GM21381 (cell line): ENCODE results near the gene GBA3.

ENCODE experiments used
- ATAC-seq: cut with Tn5 transposase; IDR thresholded peaks from one replicate; pipeline ENCODE4 v1.9.1; 2021; ENCODE audit warnings: mild to moderate bottlenecking, moderate library complexity; ENCODE audit not compliant: unreplicated experiment

GBA3 gene

DNA sequence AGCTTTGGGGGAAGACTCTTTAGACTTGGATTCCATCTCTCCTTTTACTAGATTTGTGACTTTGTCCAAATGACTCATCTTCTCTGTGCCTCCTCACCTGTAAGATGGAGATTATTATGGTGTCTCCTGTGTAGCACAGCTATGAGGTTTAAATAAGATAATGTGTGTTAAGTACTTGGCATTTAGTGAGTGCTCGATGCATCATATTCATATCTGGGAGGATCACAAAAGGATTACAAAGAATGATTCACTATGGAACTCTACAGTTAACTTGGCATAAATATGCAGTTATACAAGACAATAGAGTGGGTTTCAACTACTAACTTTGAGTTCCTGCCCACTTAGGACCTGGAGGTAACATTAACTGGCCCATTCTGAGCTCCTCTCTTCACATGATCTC lies 2.3 kb downstream of the GBA3 start:
- no peak for ATAC-seq

DNA sequence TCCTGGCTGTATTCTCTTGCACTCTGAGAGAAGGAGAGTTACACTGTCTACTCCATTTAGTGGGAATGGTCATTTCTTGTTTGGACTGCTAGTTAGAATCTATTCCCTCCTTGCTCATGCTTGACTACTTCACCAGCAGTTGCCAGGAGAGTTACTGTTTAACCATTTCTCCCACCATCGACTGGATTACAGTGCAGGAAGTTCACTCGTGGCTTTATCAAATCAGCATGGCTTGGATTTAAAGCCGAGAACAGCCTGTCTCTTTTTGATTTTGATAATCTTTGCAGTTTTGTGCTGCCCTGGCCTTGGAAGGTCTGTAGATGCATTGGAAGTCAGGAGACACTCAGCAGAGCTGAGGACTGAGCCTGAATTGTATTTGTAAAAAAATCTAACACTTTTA lies 3.2 kb downstream of the GBA3 start:
- ATAC-seq: no peak

DNA sequence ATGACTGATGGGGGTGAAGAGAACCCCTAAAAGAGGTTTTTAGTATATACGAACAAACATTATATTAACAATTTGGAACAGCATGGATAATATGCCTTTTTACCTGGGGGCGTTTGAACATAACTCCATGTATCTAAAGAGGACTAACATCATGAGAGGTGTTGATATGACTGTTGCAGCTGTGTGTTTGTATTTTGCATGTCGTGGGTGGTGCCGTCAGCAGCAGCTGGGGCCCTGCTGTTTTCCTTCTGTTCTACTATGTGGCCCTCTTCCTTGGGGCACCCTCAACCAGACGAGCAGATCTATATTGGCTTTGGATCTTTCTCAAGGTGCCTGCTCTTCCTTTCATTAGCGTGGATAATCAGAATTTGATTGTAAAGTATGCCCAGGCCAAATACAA lies 11.2 kb downstream of the GBA3 start:
- no peak for ATAC-seq

DNA sequence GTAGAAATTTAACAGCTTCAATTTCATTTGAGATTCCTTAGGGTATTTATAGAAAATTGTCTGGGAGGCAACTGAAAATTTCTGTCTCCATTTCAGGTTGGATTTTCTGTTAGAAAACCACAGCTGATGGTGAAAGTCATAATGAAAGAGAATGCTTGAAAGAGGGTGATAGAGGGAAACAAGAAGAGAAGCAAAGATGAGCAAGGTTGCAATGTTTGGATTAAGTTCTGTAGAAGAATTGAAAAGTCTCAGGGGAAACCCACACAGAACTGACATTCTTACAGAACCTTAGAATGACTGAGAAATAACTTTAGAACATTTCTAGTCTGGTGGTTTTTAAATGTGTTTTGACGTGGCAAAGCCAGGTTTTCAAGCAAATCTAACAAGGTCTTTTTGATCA lies 14.7 kb downstream of the GBA3 start:
- ATAC-seq: no peak

DNA sequence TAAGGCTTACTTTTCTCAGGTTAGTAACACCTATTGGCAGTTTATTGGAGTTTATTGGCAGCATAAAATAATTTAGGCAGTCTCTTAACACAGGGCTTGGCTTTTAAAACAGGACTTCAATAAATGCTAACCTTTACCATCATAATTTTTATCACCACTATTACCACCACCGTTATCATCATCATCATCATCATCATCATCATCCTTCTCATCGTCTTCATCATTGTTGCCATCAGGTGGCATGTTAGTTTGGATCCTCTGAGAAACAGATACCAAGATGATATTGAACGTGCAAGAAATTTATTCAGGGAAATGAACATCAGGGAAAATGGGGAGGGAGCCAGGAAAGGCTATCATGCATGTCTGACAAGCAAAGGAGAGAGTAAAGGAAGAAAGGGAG lies 16.2 kb downstream of the GBA3 start:
- ATAC-seq: no peak

DNA sequence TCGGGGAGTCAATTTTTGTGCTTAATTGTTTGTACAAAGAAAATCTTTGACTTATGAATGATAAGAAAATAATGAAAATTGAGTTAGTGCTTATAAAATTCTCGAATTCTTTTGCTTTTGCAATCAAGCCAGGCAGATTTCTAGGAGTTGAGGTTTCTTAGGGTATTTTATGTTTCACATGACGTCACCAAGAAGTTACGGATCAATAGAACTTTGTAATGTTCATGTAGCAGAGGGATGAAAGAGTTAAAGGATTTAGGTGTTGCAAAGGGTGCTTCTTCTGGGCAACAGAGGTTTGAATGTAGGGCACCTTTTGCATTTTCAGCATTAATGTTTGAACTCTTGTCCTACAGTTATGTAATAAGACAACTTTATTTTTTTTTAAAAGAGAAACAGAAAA lies 19.4 kb downstream of the GBA3 start:
- ATAC-seq: no peak

DNA sequence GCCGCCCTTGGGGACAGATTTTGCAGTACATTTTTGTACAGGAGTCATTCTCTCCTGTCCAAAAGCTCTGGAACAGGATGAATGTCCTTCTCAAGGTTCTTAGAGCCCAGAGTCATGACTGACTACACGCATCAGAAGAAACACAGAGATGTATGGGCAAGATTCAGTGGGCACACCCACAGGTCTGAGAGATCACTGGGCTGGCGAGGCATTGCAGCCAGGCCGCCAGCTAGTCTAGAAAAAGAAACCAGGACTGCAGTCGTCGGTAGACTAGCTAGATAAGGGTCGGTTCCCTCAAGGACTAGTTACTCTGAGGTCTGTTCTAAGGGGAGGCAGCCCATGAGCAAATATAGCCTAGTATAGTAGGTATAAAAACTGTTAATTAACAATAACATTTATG lies 19.8 kb downstream of the GBA3 start:
- ATAC-seq: no peak

DNA sequence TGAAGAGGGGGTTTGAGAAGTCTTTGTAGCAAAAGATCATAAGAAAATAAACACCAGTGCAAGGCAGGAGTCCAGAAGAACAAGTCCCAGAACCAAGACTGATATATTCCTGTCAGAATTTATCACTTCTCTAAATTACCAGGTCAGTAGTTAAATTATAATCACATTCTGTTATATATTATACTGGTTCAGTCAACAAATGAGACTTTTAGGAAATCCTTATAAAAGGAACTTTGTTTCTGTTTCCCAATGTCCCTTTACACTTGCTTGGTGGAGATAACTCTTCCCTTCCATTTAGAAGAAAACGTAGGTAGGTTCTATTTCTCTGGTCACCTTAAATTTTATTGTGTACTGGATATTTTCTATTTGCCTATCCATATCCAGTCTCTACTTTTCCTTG lies 21.1 kb downstream of the GBA3 start:
- no peak for ATAC-seq

DNA sequence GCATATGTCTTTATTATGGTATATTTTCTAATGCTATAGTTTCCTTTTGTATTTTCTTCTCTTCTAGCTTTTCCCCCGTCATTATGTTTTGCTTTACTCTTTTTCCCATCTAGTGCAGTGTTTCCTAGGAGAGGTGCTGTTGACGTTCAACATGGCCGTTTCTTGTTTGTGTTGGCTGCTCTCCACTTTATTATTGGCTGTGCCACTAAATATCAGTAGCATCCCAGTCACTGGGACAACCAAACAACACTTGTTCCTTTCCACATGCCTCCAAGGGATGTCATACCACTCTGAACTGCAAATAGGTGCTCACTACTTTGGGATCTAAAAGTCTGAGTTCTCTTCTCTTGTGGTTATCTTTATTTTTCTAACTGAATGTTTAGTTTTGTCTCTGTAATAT lies 26.5 kb downstream of the GBA3 start:
- ATAC-seq: no peak

DNA sequence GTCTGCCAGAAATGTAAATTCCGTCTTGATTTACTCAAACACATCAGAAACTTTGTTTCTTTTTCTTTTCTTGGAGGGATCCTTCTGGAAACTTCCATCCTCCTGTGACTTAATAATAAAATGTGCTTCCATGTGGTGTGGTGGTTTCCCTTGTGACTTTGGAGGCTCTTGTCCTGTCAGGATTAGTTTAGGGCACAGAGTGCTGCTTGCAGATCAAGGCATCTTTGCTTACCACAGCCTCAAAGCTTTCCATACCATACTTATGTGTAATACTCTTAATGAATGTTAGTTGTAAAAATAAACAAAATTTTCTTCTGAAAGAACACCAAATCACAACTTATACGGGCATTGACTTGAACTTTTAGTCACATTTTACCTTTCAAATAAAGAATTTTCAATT lies 27.4 kb downstream of the GBA3 start:
- no peak for ATAC-seq

DNA sequence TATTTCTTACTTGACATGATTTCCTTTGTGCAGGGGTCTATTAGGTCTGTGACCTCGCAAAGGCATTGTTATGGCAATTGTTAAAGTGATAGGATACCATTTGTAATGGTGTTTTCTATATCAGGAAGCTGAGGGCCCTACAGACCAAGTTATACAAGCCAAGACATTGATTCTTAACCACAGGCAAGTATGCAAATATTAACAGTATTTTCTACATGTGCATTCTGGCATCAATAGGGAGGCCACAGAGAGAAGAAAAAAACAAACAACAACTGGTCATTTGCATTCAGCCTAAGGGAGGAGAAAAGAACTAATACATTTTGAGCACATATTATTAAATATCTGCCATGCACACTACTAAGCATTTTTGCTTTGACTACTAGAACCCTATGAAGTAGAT lies 28.5 kb downstream of the GBA3 start:
- no peak for ATAC-seq

DNA sequence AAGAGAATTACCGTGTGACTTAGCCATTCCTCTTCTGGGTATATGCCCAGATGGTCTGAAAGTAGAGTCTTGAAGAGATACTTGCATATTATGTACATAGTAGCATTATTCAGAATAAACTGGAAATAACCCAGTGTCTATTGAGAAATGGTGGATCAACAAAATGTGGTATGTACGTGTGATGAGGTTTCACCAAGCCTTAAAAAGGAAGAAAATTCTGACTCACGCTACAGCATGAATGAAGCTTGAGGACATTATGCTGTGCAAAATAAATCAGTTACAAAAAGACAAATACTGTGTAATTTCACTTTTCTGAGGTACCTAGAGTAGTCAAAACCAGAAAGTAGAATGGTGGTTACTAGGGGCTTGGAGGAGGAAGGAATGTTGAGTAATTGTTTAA lies 37.3 kb downstream of the GBA3 start:
- ATAC-seq: no peak

DNA sequence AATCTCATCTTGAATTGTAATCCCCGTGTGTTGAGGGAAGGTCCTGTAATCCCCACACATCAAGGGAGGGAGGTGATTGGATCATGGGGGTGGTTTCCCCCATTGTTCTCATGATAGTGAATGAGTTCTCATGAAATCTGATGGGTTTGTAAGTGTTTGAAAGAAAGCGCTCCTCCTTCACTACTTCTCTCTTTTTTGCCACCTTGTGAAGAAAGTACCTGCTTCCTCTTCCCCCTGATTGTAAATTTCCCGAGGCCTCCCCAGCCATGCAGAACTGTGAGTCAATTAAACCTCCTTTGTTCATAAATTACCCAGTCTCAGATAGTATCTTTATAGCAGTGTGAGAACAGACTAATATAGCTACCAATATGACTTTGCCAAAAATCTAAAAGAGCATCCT lies 41.1 kb downstream of the GBA3 start:
- no peak for ATAC-seq

DNA sequence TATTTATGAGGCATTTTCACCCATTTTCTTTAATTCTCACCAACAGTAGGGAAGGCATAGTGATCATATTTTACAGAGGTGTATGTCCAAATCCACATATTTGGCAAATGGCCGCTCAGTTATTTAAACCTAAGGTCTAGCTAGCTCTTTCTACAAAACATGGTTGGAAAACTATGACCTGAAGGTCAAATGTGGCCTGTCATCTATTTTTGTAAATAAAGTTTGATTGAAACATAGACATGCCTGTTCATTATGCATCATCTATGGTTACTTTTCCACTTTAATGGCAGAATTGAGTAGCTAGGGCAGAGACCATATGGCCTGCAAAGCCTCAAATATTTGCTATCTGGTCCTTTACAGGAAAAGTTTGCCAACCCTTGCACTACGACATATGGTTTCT lies 44.2 kb downstream of the GBA3 start:
- ATAC-seq: no peak

DNA sequence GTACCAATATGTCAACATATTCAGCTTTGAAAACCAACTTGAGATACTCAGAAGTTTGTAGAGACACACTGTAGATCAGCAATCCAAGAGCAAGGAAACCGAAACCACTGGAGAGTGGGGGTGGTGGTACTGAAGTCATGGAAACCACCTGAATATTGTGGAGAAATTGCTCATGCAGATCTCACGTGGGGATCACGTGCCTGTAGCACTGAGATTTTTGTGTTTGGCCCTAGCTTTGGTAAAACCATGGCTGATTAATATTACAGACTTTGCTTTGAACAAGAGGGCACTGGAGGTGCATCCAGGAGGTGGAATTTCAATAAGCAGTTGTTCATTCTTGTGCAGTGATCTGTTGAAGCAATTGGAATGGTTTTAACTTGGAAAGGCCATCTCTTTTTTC lies 47.2 kb downstream of the GBA3 start:
- ATAC-seq: no peak

DNA sequence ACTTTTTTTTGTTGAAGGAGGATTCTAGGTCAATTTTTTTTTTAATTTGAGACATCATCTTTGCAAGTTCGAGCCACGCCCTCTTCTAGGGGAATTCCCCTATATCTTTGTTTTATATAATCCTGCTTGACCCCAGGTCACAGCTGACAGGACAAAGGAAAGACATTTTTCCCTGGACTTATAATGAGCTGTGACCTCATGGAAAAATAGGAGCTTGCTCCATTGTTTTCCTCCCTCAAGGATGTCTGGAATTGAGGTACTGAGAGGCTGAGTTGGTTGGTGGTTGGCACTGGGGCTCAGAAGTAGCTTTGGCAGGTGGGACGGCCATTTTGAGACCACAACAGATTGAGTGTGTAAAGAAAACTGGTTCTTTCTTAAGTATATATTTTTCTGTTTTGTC lies 49.0 kb downstream of the GBA3 start:
- ATAC-seq: no peak

DNA sequence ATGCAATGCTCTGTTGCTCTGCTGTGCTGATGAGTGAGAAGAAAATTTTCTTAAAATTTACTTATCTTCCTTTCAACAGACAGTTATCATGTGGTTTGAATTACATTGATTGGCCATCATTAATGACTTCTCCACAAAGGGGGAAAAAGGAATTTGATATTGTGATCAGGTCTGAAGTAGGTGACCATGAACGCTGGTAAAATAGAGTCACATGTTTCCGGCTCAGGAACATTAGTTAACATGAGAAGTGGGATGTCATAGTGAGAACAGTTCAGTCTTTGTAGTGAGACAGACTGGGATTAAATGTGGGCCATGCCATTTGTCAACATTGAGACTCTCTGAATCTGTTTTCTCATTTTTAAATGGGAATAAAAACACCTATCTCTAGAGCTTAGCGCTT lies 50.6 kb downstream of the GBA3 start:
- ATAC-seq: no peak

DNA sequence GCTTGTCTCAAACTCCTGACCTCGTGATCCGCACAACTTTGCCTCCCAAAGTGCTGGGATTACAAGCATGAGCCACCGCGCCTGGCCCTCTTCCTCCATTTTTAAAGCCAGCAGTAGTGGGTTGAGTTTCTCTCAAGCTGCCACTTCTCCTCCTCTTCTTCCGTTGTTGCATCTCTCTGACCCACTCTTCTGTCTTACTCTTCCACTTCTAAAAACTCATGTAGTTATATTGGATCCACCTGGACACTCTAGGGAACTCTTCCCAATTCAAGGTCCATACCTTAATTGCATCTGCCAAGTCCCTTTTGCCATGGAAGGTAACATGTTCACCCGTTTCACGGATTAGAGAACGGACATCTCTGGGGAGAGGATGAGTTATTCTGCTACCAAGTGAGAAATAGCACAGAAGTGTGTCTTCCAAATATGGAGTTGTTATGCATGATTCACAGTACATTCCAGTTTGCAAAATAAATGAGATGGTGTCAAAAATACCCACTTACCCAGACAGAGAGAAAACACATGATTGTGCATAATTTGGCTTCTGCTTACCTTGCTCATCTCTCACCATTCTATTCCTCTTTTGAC lies 51.8 kb downstream of the GBA3 start:
- no peak for ATAC-seq

DNA sequence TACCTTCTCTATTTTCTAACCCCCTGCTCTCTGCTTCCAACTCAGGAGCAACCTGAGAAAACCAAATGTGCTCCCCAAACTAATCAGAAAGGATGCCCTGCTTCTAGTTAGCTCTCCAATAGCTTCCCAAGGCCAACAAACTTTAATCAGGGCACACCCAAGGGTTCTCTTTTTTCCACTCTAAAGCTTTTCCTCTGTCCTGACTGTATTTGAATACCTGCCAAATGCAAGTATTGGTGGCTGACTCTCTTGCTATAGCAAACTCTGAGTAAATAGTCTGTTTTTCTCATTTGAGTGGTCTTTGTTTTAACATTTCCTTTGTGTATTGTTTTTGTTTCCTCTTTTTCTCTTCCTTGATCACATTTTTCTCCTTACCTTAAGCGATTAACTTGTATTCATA lies 52.5 kb downstream of the GBA3 start:
- ATAC-seq: no peak

DNA sequence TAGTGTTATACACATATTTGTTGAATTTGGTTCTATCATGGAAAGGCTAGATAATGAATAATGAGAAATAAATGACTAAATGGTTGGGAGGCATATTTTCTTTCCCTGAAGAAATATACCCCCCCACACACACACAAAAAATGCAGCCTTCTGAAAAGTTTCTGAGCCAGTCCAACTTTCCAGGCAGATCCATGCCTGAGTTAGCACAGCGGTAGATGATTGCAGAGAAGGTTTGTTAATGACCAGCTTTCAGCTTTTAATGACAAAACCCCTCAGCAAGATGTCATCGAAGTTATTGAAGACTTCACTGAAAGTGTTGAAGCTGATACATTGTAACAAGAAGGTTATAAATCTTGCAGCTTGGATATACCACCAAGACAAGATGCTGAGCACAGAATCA lies 61.4 kb downstream of the GBA3 start:
- ATAC-seq: no peak

DNA sequence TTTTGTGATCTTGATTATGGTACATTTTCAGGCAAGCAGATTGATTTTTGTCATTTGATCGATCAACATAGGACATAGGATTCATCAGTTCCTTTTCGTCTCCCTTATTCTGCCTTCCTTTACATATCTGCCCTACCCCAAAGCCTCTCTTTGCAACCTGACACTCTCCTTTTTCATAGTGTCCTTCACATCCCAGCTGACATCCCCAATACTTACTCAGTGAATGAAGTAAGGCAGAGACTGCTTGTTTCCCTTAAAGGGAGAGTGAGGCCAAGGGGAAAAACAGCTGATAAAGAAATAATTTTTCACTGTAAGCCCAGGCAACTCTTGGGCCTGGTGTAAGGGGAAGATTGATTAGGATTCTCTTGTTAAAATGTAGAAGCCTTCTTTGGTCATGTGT lies 69.8 kb downstream of the GBA3 start:
- no peak for ATAC-seq

DNA sequence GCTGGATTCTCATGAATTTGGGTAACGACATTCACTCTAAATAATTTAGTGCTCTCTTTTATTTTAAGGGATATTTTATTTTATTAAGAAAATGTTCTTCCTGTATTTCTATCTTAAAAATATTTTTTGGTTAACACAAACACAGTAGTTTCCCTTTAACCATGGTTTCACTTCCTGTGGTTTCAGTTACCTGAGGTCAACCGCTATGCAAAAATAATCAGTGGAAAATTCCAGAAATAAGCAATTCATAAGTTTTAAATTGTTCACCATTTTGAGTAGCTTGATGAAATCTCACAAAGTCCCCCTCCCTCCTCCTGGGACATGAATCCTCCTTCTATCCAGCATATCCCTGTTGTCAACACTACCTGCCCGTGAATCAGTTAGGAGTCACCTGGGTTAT lies 71.4 kb downstream of the GBA3 start:
- ATAC-seq: no peak

DNA sequence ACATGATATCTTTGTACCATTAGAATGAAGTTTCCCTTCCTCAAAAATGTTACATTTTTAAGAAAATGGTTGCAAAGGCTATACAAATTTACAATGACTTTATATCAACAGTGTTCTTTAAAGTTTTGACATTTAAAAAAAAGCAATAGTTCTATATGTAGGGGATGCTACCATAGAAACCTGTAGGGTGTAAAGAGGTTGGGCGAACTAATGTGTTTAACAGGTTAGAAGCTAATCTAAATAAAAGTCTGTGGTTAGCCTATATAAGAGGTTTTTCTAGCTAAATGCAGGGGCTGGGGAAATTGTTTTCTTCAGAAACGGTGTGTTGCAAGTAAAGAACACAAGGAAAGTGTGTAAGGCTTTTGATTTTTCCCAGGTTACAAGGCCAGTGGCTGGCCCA lies 73.3 kb downstream of the GBA3 start:
- ATAC-seq: no peak
